COLO668 (cell line): ENCODE results near the gene SERPINA12.
A peak's percentile ranks its signal among the peaks of the same experiment; 100 is the strongest.

ENCODE experiments used
- DNase-seq: peaks from one replicate; lab custom pipeline; 2025; ENCODE audit not compliant: unreplicated experiment; lab: John Stamatoyannopoulos, UW

The SERPINA12 gene

DNA sequence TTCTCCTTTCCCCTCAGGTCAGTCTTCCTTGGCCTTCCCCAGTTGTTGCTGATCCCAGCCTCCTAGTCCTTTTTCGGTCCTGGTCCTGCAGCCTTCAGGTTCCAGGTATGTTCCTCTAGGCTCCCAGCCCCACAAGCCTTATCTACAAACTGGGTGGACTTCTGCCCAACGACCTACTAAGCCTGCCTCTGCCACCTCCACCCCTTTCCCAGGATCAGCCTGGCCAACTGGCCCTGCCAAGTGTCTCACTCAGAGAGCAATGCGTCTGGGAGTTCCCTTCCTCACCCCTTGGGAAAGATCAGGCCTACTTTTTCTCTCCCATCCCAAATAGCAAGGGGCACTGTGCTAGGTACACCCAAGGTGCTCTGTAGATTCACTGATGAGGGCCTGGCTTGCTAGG is at the start of gene SERPINA12:
TSS of gene SERPINA12 (minus strand) at position 114 of the 400 bp plus-strand sequence. CDS start 11,072 bp downstream, outside the sequence.
- no peak for DNase-seq

GRCh38 chr14:94558842-94559241 is 49.6 kb upstream of the SERPINA12 start:
- no peak for DNase-seq

- no peak for DNase-seq
These were observed 48.1 kb upstream of the SERPINA12 start for GRCh38 chr14:94557327-94557726.

DNA sequence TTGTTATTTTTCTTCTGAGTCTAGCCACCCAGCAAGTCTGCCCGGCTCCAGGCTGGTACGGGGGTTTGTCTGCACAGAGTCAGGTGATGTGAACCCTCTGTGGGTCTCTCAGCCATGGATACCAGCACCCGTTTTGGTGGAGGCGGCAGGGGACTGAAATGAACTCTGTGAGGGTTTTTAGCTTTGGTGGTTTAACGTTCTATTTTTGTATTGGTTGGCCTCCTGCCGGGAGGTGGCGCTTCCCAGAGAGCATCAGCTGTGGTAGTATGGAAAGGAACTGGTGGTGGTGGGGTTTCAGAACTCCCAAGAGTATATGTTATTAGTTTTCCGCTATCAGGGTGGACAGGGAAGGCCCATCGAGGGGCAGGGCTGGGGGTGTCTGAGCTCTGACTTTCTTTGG is 46.7 kb upstream of the SERPINA12 start:
- no peak for DNase-seq

- no peak for DNase-seq
These were observed 40.8 kb upstream of the SERPINA12 start for GRCh38 chr14:94550041-94550440.

- DNase-seq, result peak; percentile 63
These were observed 40.0 kb upstream of the SERPINA12 start for GRCh38 chr14:94548999-94549985.

- DNase-seq, result no peak
These were observed 39.1 kb upstream of the SERPINA12 start for GRCh38 chr14:94548131-94548998.

DNA sequence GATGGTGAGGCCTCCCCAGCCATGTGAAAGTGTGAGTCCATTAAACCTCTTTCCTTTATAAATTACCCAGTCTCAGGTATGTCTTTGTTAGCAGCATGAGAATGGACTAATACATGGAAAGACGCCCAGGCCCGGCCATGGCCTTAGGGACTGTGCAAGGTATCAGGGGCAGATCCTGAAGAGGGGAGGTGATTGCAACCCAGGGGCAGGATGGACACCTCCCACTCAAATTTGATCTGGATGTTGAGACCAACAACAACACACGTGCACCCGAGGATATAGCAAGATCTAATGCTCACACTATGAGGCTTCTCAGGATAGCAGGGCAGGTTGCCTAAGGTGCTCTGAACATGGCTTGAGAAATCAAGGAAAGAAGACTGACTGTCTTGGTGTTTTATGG is 38.5 kb upstream of the SERPINA12 start:
- DNase-seq, result no peak

DNA sequence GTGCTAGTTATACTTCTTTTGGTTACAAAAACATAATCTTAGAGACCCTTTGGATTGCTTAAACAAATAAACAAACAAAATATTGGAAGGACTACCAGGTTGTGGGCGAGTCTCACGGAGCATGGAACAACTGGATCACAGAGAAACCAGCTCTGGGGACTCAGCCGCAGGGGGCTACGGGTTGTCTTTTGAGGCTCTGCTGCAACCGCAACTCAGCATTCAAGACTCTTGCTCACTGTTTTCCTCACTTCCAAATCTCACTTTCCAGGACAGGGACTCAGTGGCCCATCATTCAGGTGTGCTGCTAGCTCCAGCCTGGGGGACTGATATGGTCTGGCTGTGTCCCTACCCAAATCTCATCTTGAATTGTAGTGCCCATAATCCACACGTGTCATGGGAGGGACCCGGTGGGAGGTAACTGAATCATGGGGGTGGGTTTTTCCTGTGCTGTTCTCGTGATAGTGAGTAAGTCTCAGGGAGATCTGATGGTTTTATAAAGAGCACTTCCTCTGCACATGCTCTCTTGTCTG is 37.9 kb upstream of the SERPINA12 start:
- no peak for DNase-seq

DNA sequence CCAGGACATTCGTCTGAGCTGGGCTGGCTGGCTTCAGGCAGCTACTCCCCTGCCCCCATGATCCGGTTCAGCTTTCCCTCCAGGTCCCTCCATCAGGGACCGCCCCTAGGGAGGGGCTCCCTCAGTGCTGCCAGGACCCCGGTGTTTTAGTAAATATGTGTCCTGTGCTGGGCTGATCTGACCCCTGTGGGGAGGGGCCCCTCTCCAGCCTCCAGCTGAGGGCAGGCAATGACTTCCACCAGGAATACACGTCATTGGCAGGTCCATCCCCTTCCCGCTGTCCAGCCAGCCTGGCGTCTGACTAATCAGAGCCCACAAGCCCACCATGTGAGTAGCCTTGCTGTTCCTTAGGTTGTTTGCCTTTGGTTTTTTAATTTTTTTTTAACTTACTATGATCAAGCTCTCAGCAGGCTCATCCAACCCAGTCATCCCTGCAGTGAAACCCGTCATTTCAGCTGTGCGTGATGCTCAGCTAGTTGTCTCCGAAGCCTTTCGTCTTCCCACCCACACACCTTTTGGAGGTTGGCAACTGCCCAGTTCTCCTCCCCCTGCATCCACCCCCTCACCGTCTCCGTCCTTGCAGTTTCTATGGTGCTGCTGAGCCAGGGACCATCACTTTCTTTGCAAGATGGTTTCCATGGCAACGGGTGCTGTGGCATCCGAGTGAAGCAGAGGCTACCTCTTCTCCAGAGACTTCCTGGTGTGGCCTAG is 36.0 kb upstream of the SERPINA12 start:
- DNase-seq, result no peak

DNA sequence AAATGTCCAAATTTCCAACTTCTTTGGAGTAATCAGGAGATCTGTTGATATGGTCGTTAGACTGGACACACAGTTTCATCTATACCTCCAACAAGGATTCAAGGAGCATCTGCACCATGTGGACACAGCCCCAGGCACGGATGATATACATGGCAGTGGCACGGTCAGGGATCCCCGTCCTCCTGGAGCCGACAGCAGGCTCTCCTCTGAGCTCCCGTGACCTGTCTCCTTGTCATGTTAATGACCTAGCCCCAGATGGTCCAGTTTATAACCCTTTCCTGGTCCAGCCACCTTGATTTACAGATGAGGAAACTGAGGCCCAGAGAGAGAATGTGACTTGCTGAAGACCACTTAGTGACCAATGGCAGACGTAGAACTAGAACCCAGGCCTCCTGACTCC is 35.5 kb upstream of the SERPINA12 start:
- no peak for DNase-seq

DNA sequence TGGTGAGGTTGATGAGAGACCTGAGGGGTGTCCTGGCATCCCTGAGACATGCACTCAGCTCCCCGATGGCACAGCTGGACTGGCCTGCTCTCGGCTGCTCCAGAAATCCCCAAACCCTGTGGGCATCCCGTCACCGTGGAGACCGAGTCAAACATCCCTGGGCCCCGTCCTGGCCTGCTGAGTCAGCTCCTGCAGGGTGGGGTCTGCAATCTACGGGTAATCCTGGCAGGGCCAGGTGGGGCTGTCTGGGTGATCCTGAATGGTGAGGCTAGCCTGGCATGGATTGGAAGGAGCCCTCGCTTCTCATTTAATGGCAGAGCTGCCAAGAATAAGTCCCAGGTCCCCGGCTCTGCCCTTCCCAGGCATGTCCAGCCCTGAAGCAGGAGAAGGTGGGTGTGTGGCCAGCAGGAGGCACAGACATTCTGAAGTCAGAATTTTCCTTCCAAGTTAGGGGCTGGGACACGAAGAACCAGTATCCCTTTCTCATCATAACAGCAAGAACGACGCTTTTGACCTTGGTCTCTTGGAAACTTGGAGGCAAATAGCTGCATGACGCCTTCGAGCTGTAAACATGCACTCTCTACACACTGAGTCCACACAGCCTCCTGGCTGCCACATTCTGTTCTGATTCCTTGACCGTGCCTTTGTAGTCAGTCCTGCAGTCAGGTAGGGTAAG is 34.3 kb upstream of the SERPINA12 start:
- no peak for DNase-seq

DNA sequence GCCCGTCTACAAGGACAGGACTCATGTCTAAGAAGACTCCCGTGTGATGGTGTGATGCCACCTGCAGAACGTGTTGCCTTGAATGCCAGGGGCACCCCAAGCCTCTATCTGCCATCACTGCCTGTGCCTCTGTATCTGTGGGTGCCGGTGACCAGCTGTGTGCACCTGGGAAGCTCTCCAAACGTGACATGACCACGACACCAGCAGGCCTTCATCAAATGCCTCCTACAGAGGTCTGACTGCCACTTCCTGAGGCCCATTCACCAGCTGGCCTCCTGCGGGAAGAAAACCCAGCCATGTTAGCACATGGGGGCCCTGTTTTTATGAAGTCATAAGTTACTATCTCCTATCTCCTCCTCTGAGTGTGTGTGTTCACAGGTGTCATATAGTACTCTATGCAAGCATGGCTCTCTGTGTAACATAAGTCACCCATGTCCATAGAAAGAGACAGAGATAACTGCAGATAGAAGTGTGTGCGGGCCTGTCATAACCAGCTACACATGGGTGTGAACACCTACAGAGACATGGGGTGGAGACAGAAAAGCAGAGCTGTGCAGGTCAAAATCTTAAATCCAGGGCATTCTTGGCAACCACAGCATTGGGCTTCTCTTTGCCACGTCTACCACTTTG is 33.7 kb upstream of the SERPINA12 start:
- no peak for DNase-seq

GRCh38 chr14:94542111-94542810 is 33.0 kb upstream of the SERPINA12 start:
- no peak for DNase-seq

DNA sequence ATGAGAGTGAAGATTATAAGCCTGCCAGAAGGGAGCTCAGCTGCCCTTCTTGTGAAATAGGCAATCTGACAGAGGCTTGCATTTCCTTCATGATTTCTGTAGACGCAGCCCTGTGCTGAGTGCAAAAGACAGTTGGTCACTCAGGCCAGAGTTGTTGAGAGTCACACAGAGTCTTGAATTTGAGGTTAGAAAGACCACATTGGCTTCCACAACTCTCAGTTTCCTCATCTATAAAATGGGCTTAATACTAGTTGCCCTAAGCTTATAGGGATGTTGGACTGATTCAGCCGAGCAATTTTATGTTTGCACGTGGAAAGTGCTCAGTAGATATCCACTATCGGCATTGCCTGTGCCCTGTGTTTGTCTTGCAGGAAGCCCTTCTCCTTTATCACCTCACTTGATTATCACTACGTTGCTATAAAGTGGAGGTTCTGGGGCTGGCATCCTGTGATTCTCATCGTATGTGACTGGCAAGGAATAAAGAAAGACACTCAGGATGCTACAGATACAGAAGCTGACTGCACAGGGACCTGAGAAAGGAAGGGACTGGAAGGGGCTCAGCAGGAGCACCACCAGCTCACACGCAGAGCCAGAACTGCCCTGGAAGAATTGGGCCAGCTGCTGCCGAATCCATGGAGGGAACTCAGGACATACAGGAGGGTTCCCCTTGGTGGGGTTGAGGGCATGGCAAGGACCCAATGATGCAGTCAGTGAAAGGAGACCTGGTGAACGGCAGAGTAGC is 32.1 kb upstream of the SERPINA12 start:
- DNase-seq, result no peak

DNA sequence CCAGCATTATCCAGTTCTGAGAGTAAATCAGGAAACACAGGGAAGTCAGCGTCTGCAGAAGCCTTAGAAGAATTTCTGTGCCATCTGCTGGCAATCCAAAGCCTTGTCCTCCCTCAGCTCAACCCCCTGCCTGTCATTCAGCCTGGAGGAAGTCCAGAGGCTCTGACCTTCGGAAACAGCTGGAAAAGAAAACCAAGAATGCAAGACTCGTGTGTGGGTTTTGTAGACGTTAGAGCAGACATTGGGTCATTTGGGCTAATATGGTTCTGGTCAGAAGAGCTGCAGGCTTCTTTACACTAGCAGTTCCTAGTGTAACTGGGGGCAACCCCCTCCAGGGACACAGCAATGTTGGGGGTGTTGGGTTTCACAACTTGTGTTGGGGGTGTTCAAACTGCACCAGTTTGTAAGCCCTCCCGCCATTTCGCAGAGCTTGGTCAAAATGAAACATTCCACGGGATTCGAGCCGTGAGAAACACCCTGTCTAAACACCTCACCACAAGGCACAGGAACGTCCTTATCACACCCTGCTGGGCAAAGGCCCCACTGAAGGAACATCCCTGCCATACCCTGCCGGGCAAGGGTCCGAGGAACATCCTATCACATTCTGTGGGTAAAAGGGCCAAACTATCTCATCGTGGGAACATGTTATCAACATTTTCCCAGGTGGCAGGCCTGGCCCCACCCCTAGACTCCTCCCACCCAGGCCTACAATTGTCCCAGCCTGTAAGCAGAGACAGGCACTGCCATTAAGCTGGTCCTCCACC is 30.9 kb upstream of the SERPINA12 start:
- DNase-seq, result no peak

- no peak for DNase-seq
These were observed 29.9 kb upstream of the SERPINA12 start for GRCh38 chr14:94539181-94539580.
